OCI-M1 (cell line): Measurements from ENCODE around the gene INPP5K.
A peak's percentile ranks its signal among the peaks of the same experiment; 100 is the strongest.

Experiments
- DNase-seq: peaks from one replicate; lab custom pipeline; 2025; lab: John Stamatoyannopoulos, UW

The INPP5K gene

GRCh38 chr17:1485423-1486376 is 30.7 kb downstream of the INPP5K start:
- DNase-seq: peak; percentile 23

GRCh38 chr17:1484676-1485422 is 31.6 kb downstream of the INPP5K start:
- DNase-seq: peak; percentile 38

DNA sequence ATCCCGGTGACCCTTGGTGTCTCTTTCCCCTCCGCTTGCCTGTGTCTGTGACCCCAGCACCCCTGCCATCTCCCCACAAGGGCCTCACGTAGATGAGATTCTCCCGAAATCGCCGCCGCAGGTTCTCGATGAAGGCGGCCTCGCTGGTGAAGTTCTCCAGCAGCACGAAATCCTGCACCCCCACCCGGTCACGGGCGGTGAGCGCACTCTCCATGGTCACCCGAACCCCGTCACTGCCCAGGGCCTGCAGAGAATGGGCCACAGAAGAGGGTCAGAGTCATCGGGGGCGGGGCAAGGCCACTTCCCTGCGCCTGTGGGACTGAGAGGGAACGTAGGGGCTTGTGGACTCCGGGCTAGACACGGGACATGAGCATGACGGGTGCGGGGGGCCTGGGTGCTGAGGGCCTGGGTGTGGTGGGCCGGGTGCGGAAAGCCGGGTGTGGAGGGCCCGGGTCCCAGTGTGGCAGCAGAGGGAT is 32.3 kb downstream of the INPP5K start:
- no peak for DNase-seq

DNA sequence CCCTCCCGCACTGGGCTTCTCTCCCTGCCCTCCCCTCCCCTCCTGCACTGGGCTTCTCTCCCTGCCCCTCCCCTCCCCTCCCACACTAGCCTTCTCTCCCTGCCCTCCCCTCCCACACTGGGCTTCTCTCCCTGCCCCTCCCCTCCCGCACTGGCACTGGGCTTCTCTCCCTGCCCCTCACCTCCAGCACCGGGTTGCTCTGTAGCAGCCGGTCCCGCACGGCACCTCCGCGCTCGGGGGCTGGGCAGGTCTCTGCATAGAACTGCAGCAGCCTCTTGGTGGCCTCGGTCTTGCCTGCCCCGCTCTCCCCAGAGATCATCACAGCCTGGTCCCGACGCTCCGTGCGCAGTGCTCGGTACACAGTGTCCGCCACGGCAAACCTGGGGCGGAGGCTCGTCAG is 33.7 kb downstream of the INPP5K start:
- DNase-seq: no peak

GRCh38 chr17:1481736-1482135 is 34.7 kb downstream of the INPP5K start:
- DNase-seq: no peak

GRCh38 chr17:1480747-1481465 is 35.5 kb downstream of the INPP5K start:
- no peak for DNase-seq

- no peak for DNase-seq
Measured at GRCh38 chr17:1478418-1478817, 38.0 kb downstream of the INPP5K start.

DNA sequence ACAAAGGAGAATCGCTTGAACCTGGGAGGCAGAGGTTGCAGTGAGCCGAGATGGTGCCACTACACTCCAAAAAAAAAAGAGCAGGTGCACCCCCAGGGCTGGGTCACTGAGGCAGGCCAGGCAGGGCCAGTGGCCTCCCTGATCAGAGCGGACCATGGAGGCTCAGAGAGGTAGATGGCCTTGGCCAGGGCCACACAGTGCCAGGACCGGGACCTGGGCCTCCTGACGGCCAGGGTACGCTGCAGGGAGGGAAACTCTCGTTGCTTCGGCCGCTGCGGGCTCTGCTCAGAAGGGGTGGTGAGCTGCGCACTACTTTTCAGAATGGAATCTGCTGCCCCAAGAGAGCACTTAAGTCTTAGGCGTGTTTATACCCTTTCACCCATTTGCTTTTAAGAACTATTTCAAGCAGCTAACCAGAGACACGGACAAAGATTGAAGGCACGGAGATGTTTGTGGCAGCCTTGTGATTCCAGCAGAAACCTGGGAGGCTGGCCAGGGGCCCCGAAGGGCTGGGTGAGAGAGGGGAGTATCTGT is 41.0 kb downstream of the INPP5K start:
- no peak for DNase-seq

DNA sequence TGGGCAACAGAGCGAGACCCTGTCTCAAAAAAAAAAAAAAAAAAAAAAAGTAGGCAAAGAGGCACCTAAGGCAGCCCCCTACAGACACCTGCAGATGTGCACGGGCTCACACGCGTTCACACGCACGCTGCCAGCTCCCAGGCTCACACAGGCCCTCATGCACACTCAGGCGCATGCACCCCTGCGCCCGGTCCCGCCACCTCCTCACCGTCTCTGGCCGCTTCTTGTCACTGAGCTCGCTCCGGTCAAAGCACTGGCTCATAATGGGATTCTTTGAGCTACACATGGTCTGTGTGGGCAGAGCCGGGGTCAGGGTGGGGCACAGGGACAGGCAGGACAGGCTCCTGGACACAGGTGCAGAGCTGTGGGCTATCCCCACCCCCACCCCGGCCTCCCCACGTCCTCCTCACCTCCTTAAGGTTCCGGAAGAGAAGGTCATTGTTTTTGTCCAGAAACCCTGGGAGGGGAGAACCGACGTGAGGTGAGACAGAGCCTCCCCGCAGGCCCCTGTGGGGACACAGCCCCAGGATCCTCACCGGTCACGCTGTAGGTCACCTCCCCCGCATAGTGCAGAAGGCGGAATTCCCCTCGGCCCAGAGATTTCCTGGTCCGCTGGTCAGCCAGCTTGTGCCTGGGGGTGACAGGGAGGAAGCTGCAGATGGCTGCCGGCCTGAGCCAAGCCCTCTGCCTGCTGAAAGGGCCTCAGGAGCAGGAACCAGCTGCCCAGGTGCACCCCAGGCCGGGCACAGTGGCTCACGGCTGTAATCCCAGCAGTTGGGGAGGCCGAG is 41.8 kb downstream of the INPP5K start:
- DNase-seq: no peak

GRCh38 chr17:1473841-1474240 is 42.6 kb downstream of the INPP5K start:
- no peak for DNase-seq

DNA sequence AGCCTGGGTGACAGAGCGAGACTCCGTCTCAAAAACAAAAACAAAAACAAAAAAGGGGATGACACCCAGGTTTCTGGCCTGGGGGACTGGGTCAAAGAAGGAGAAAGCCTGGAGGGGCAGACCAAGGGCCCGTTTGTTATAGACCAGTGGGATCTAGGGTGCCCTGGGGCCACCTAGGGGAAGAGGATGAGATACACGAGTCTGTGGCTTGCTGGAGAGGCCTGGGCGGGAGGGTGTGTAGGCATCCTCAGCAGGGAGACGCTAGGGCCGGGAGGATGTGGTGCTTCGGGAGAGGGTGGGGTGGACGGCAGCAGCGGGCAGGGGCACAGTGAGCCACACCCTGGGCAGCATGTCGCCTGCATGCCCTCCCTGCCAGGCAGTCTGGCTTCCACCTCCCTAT is 43.2 kb downstream of the INPP5K start:
- peak; percentile 2 for DNase-seq

- no peak for DNase-seq
Measured at GRCh38 chr17:1471911-1472821, 44.2 kb downstream of the INPP5K start.

DNA sequence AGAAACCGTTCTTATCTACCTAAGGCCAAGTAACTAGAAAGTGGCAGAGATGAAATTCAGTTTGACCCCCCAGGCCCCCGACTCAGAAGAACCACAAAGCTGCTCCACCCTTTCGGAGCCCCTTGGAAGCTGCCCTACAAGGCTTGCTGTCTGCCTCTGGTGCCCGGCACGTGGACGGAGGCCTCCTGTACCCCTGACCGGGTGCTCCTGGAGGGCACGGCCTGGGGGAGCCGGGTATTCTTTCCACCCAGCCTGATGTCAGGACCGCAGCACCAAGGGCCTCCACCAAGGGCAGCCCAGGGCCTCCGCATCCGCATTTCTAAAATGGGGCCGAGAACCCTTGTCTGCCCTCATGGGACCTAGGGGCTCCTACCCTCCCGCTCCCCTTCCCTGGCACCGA is 44.9 kb downstream of the INPP5K start:
- DNase-seq: no peak

DNA sequence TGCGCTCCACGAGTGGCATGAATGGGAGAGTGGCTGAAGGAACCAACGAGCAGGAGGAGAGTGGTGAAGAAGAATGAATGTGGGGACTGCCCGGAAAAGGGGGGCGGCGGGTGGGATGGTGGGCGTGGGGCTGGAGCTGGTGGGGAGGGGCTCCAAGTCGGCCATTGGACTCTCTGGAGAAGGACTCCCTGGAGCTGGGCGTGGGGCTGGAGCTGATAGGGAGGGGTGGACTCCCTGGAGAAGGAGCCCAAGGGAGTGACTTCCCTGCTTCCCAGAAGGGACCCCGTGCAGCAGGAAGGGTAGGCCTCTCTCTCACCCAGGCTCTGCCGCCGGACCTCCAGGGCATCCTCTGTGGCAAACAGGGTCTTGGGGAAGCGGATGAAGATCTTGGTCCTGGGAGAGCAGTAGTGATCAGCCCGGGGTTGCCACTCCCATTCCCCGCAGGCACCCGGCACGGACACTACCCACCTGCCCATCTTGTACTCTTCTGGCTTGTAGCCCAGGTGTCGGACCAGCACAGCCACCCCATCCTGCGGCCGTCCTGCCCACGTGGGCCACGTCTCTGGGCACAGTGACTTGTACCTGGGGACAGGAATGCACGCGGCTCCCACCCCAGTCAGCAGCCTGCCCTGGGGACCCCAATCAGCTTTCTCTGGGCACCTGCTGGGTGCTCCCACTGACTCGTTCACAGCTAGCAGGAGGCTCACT is 45.5 kb downstream of the INPP5K start:
- no peak for DNase-seq

DNA sequence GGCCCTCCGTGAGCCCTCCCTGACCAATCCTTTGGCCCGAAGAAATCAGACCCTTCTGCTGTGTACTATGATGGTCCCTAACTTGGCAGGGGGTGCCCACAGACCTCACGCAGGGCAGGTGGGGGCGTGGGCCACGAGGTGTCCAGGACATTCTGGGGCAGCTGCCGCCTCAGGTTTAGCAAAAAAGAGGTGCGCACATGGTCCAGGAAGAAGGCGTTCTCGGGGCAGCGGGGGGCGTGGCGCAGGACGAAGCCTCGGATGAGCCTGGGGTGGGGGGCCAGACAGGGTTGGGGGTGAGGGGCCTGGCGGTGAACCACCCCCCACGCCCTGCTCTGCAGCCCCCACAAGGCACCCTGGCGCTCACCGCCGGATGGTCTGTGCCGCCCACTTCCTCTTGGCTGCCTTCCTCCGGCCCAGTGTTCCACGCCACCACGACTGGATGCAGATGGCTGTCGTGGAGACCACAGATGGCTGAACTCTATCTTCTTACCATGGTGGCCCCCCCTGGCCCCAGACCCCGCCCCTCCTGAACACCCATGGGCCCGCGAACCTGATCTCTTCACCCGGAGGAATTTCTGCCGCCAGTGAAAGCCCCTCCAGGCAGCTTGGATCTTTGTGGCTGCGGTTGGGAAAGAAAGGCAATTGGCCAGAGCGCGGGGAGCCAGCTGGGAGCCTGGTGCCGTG is 46.2 kb downstream of the INPP5K start:
- DNase-seq: no peak

DNA sequence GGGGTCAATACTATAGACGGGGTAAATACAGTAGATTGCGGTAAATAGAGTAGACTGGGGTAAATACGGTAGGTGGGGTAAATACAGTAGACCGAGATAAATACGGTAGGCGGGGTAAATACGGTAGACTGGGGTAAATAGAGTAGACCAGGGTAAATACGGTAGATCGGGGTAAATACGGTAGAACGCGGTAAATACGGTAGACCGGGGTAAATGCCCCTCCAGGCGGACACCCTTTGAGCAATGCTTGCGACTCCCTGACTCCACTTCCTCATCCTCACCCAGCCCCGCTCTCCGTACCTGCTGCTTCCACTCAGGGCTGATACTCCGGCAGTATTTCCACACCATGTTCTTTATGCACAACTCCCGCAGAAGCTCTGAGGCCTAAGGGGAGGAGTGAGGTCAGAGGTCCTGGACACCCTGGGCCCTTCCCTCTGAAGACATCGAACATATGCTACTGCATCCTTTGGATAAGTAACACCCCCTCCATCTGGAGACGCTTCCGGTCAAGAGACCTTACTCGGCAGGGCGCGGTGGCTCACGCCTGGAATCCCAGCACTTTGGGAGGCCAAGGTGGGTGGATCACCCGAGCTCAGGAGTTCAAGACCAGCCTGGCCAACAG is 47.1 kb downstream of the INPP5K start:
- no peak for DNase-seq

- DNase-seq: no peak
Measured at GRCh38 chr17:1467898-1468492, 48.4 kb downstream of the INPP5K start.

- DNase-seq: no peak
Measured at GRCh38 chr17:1467258-1467657, 49.2 kb downstream of the INPP5K start.
